Measurements from ENCODE around the gene TRIM16.
"Not testable (repeated sequence)": the region's sequence is repeated elsewhere in the genome, so short reads cannot be mapped to it uniquely, and the experiment has no call there.

DNA sequence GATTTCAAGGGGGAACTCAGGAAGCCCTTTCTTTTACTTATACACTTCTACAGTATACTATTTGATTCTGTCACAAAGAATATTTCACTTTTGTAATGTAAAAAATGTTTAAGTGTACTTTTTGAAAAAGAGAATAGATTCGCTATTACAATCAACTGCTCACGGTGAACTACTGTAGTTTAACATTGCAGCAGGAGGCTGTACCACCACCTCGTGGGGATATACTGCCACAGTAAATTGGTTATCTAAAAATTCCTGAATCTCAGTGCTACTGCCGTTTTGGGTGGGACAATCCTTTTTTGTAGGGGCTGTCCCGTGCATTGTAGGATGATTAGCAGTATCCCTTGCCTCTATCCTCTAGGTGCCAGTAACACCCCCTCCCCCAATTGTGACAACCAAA is 14.6 kb downstream of the TRIM16 start:
- TF ChIP-seq POLR2A (IDR thresholded peaks at IDR 0.05): not testable (repeated sequence)
- TF ChIP-seq, protein P1, sequence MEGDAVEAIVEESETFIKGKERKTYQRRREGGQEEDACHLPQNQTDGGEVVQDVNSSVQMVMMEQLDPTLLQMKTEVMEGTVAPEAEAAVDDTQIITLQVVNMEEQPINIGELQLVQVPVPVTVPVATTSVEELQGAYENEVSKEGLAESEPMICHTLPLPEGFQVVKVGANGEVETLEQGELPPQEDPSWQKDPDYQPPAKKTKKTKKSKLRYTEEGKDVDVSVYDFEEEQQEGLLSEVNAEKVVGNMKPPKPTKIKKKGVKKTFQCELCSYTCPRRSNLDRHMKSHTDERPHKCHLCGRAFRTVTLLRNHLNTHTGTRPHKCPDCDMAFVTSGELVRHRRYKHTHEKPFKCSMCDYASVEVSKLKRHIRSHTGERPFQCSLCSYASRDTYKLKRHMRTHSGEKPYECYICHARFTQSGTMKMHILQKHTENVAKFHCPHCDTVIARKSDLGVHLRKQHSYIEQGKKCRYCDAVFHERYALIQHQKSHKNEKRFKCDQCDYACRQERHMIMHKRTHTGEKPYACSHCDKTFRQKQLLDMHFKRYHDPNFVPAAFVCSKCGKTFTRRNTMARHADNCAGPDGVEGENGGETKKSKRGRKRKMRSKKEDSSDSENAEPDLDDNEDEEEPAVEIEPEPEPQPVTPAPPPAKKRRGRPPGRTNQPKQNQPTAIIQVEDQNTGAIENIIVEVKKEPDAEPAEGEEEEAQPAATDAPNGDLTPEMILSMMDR (IDR thresholded peaks at IDR 0.05): not testable (repeated sequence)
